ENCODE data around the gene GPR160. TPM values are rescaled to one million over a fixed set of nuclear protein-coding genes. Genes with fewer than 3 reads are reported as not detected.
A peak's percentile ranks its signal among the peaks of the same experiment; 100 is the strongest.

The GPR160 gene
- polyA plus RNA-seq, 3 donors, result 10.0 to 19.7 (median 11.5) TPM

DNA sequence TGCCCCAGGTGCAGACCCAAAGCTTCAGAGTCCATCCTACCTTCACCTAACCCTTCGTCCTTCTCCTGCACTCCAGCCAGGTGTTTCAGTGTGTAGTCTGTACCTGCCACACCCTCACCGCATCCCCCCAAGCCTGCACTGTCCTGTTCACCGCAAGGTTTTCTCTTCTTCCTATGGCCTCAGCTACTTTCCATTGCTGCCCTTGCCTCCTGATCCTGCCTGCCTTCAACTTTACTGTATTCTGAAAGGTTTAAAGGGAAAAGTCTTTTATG, 9.3 kb downstream of the GPR160 start:
- peaks cover 34% of the 10 kb centered on the region for H3K4me1 Mint-ChIP-seq
- H3K9me3 Mint-ChIP-seq, result no peaks in the 10 kb centered on the region
- DNase-seq, result no peak
- Histone ChIP-seq H3K9me3 (replicated peaks in 1 of 2; ENCODE audit: control insufficient read depth in 1 of 2, insufficient read depth in 1 of 2, low read length in 2 of 2) (no peaks in the 10 kb centered on the region), H3K4me1 (ENCODE audit: control insufficient read depth in 1 of 2, insufficient read depth in 2 of 2, low read length in 2 of 2) (peaks cover 26% of the 10 kb centered on the region in 2 donors), H3K27me3 (ENCODE audit: control insufficient read depth in 2 of 2, insufficient read depth in 2 of 2, low read length in 2 of 2) (no peaks in the 10 kb centered on the region), H4K20me1 (ENCODE audit: insufficient read depth, low read length) (no peaks in the 10 kb centered on the region), H2AFZ (ENCODE audit: insufficient read depth, low read depth, low read length, poor library complexity, severe bottlenecking) (no peak overlapping the region), H3K4me3 (replicated peaks in 1 of 3; ENCODE audit: low read depth in 2 of 3, low read length in 3 of 3) (no peak overlapping the region), H3K27ac (ENCODE audit: low read depth in 1 of 2, low read length in 2 of 2) (no peak overlapping the region), H3K36me3 (replicated peaks in 1 of 2; ENCODE audit: control insufficient read depth in 1 of 2, insufficient read depth in 2 of 2, low read length in 2 of 2) (no peaks in the 10 kb centered on the region), H3K4me2 (replicated peaks; ENCODE audit: extremely low read depth, low read length, poor library complexity, severe bottlenecking) (no peak overlapping the region), H3K79me2 (ENCODE audit: insufficient read depth, low read length) (peaks cover 60% of the 10 kb centered on the region), H3K9ac (ENCODE audit: insufficient read depth, low read length, poor library complexity, severe bottlenecking) (no peak overlapping the region)
- 100% methylated on average over 1 of the region's 3 CpGs for WGBS (ENCODE audit: insufficient coverage)
- intact Hi-C loops (cut with micrococcal nuclease), result loop anchor here in 1 of 2 donors (10.0 kb wide), 2 partner anchors 52 to 182 kb away; partner anchors contain the start of gene LRRC31
- no peak overlapping the region for H3K4me3 Mint-ChIP-seq
- peaks cover 0 to 3% (median 0%) of the 10 kb centered on the region in 3 donors for H3K27me3 Mint-ChIP-seq (ENCODE audit: low read depth in 3 of 3)
- peak overlapping the region in 2 of 7 donors; percentile 17 to 29 for H3K27ac Mint-ChIP-seq
- TF ChIP-seq, protein P1, sequence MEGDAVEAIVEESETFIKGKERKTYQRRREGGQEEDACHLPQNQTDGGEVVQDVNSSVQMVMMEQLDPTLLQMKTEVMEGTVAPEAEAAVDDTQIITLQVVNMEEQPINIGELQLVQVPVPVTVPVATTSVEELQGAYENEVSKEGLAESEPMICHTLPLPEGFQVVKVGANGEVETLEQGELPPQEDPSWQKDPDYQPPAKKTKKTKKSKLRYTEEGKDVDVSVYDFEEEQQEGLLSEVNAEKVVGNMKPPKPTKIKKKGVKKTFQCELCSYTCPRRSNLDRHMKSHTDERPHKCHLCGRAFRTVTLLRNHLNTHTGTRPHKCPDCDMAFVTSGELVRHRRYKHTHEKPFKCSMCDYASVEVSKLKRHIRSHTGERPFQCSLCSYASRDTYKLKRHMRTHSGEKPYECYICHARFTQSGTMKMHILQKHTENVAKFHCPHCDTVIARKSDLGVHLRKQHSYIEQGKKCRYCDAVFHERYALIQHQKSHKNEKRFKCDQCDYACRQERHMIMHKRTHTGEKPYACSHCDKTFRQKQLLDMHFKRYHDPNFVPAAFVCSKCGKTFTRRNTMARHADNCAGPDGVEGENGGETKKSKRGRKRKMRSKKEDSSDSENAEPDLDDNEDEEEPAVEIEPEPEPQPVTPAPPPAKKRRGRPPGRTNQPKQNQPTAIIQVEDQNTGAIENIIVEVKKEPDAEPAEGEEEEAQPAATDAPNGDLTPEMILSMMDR (IDR thresholded peaks at IDR 0.05), result no peak
- H3K36me3 Mint-ChIP-seq, result peaks cover 8 to 14% of the 10 kb centered on the region in 2 donors

DNA sequence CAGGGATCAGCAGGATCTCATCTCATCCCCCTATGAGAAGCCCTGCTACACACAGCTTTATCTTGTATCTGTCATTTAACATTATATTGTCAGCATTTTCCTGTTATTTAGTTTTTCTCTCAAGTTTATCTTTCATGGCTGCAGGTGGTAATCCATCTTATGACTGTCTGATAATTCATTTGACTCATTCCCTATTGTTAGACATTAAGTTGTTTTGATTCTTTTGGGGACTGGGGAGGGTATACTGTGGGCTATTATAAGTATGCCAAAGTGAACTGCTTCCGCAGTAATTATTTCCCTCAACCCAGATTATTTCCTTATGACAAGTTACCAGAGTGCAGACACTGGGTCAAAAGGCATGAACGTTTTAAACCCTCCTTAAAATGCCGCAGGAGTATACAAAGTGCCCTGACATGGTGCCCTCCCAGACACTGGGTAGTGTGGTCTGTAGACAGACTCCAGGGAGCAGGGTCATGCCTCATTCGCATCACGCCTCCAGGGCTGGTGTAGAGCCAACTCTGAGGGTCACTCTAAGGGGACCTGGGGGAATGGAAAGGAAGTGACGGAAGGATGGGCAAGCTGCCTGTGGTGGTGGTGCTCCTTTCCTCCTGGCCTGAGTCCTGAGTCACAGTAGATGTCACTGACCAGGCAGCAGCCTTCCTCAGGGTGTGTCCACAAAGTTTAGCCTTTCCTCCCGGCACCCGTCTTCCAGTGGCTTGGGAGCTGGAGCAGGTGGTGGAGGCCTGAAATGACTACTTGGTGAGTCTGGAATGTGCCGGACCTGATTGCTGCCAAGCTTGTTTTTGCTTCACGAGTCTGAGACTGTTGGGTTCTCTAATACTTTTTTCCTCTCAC, 11.6 kb downstream of the GPR160 start:
- no peaks in the 10 kb centered on the region for H3K9me3 ChIP-seq (replicated peaks in 1 of 2; ENCODE audit: control insufficient read depth in 1 of 2, insufficient read depth in 1 of 2, low read length in 2 of 2)
- peaks cover 0 to 2% (median 0%) of the 10 kb centered on the region in 3 donors for H3K27me3 Mint-ChIP-seq (ENCODE audit: low read depth in 3 of 3)
- intact Hi-C loops (cut with micrococcal nuclease), result loop anchor here in 1 of 2 donors (10.0 kb wide), 2 partner anchors 55 to 185 kb away; partner anchors contain the start of gene LRRC31
- no peaks in the 10 kb centered on the region for H4K20me1 ChIP-seq (ENCODE audit: insufficient read depth, low read length)
- no peaks in the 10 kb centered on the region for H3K36me3 ChIP-seq (replicated peaks in 1 of 2; ENCODE audit: control insufficient read depth in 1 of 2, insufficient read depth in 2 of 2, low read length in 2 of 2)
- no peaks in the 10 kb centered on the region for H3K27me3 ChIP-seq (ENCODE audit: control insufficient read depth in 2 of 2, insufficient read depth in 2 of 2, low read length in 2 of 2)
- no peak overlapping the region for H3K4me3 ChIP-seq (replicated peaks in 1 of 3; ENCODE audit: low read depth in 2 of 3, low read length in 3 of 3)
- H3K4me3 Mint-ChIP-seq, result no peak overlapping the region
- peaks cover 23% of the 10 kb centered on the region for H3K4me1 Mint-ChIP-seq
- peaks cover 66% of the 10 kb centered on the region for H3K79me2 ChIP-seq (ENCODE audit: insufficient read depth, low read length)
- H3K36me3 Mint-ChIP-seq, result peaks cover 11 to 15% of the 10 kb centered on the region in 2 donors
- peaks cover 16% of the 10 kb centered on the region in 2 donors for H3K4me1 ChIP-seq (ENCODE audit: control insufficient read depth in 1 of 2, insufficient read depth in 2 of 2, low read length in 2 of 2)
- H3K27ac ChIP-seq (ENCODE audit: low read depth in 1 of 2, low read length in 2 of 2), result no peak overlapping the region
- WGBS (ENCODE audit: insufficient coverage), result 85% methylated on average over 5 of the region's 10 CpGs
- no peak overlapping the region for H3K9ac ChIP-seq (ENCODE audit: insufficient read depth, low read length, poor library complexity, severe bottlenecking)
- H2AFZ ChIP-seq (ENCODE audit: insufficient read depth, low read depth, low read length, poor library complexity, severe bottlenecking), result no peak overlapping the region
- H3K4me2 ChIP-seq (replicated peaks; ENCODE audit: extremely low read depth, low read length, poor library complexity, severe bottlenecking), result no peak overlapping the region
- peaks cover 0 to 2% (median 0%) of the 10 kb centered on the region in 7 donors for H3K9me3 Mint-ChIP-seq
- peak overlapping the region in 2 of 7 donors; percentile 10 to 75 for H3K27ac Mint-ChIP-seq
- no peak for DNase-seq
- TF ChIP-seq, protein P1 (IDR thresholded peaks at IDR 0.05), result no peak

Measured in CD14-positive monocyte (primary cell).